ENCODE measurements around the gene SPATS2.
"Not testable (repeated sequence)": the region's sequence is repeated elsewhere in the genome, so short reads cannot be mapped to it uniquely, and the experiment has no call there.

SPATS2 gene

DNA sequence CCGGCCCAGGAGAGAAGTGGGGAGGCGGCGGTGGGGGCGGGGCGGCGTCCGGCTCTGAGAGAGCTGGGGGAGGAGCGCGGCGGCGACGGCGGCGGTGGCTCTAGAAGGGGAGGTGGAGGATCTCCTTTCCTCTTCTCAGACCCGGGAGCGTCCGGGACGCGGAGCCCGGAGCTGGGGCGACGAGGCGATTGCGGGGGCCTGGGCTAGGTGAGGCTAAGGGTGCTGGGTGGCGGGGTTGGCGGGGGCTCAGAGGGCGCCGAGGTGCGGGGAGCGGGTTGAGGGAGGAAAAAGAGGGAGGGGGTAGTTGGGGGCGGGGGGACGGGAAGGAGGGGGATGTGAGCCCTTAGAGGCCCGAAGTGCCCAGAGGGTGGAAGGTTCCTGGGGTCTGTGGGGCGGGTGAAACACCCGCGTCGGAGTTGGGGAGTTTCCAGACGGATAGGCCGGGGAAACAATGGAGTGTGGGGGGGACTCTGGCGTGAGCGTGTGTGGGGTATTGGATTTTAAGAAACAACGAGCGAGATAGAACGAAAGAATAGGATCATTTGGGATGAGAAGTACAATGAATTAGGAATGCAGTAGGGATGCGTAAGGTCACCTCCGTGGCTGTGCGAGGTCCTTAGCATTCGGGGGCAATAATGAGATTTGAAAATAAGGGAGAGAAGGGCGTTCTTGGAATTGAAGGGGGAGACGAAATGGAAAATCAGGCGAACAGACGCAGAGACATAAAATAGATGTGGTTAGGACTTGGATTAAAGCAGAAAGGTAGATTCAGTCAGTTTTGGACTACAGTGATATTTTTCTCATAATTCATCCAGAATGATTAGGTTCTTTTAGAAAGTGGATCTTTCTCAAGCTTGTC is at the start of gene SPATS2:
Gene SPATS2, plus strand, starts transcription at position 82 of the 859 bp plus-strand sequence. CDS start 93,551 bp downstream, outside the sequence.
- no peak for DNase-seq (ENCODE audit: low spot score)

- DNase-seq (ENCODE audit: low spot score), result not testable (repeated sequence)
These were observed 46.7 kb upstream of the SPATS2 start for GRCh38 chr12:49320411-49321103.

DNA sequence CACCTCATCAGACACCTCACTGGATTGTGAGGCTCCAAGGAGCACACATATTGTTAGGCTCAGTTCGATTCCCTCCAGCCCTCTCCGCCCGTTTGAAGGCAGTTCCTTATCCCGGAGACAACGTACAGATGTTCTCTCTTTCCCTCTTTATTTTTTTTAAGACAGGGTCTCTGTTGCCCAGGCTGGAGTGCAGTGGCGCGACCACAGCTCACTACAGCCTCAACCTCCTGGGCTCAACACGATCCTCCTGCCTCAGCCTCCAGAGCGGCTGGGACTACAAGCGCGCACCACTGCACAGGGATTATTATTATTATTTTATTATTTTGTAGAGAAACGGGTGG is 44.9 kb upstream of the SPATS2 start:
- no peak for DNase-seq (ENCODE audit: low spot score)

DNA sequence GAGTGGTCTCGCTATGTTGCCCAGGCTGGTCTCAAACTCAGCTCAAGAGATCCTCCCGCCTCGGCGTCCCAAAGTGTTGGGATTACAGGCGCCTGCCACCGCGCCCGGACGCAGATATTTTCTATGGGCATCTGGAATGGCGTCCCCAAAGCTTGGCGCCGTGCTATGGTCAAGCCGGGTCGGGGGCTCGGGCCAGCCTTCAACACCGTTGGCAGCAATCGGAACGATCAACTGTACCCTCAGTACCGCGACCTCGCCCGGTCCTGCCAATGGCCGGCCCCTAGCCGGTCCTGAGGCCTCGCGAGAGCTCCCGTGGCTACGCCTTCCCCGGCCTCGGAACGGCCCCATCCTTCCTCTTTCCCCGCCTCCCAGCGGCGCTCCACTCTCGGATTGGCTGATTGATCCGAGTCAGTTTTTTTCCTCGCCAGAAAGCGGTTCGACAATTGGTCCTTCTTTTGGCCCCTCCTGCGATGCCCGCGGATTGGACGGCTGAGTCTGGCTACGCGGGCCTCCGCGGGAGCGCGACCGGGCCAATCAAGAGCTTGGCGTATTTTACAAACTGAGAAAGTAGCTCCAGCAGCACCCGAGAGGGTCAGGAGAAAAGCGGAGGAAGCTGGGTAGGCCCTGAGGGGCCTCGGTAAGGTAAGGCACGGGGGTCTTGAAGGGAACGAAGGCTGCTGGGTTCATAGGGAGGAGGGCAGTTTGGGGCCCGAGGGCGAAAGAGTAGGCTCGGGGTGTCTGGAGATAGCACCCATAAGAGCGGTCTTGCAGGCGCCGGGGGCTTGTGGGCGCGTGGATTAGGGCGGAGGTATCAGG is 44.3 kb upstream of the SPATS2 start, which contains the start of gene TROAP:
Gene TROAP, plus strand, starts transcription at position 548 of the 816 bp plus-strand sequence. CDS start 354 bp downstream, outside the sequence.
- DNase-seq (ENCODE audit: low spot score), result peak; percentile 99

GRCh38 chr12:49323524-49324097 is 43.7 kb upstream of the SPATS2 start:
- DNase-seq (ENCODE audit: low spot score), result no peak

GRCh38 chr12:49325606-49326005 is 41.7 kb upstream of the SPATS2 start:
- DNase-seq (ENCODE audit: low spot score), result no peak

DNA sequence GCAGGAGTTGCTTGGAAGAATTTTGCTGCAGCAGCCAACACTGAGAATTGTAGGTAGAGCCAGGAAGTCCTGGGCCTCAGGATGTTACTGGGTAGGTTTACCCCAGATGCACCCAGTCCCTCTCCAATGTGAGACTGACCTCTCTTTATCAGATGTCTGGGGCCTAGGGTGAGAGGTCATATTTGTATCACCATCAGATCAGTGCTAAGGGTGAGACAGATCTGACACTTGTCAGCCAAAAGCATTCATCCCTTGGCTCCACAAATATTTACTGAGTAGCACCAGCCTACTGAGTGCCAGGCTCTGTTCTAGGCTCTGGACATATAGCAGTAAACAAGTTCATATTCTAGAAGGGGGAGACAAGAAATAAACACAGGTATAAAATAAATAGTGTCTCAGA is 39.9 kb upstream of the SPATS2 start:
- DNase-seq (ENCODE audit: low spot score), result no peak

- DNase-seq (ENCODE audit: low spot score), result no peak
These were observed 39.4 kb upstream of the SPATS2 start for GRCh38 chr12:49327887-49328286.

GRCh38 chr12:49328816-49329215 is 38.4 kb upstream of the SPATS2 start:
- DNase-seq (ENCODE audit: low spot score), result no peak

DNA sequence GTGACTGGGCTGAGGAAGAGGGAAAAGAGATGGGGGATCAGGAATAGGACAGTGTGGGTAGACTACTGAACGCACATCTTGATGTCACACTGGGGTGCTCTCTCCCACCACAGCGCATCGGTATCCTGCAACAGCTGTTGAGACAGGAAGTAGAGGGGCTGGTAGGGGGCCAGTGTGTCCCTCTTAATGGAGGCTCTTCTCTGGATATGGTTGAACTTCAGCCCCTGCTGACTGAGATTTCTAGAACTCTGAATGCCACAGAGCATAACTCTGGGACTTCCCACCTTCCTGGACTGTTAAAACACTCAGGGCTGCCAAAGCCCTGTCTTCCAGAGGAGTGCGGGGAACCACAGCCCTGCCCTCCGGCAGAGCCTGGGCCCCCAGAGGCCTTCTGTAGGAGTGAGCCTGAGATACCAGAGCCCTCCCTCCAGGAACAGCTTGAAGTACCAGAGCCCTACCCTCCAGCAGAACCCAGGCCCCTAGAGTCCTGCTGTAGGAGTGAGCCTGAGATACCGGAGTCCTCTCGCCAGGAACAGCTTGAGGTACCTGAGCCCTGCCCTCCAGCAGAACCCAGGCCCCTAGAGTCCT is 37.1 kb upstream of the SPATS2 start:
- DNase-seq (ENCODE audit: low spot score), result no peak

GRCh38 chr12:49330631-49331379 is 36.5 kb upstream of the SPATS2 start:
- DNase-seq (ENCODE audit: low spot score), result no peak

DNA sequence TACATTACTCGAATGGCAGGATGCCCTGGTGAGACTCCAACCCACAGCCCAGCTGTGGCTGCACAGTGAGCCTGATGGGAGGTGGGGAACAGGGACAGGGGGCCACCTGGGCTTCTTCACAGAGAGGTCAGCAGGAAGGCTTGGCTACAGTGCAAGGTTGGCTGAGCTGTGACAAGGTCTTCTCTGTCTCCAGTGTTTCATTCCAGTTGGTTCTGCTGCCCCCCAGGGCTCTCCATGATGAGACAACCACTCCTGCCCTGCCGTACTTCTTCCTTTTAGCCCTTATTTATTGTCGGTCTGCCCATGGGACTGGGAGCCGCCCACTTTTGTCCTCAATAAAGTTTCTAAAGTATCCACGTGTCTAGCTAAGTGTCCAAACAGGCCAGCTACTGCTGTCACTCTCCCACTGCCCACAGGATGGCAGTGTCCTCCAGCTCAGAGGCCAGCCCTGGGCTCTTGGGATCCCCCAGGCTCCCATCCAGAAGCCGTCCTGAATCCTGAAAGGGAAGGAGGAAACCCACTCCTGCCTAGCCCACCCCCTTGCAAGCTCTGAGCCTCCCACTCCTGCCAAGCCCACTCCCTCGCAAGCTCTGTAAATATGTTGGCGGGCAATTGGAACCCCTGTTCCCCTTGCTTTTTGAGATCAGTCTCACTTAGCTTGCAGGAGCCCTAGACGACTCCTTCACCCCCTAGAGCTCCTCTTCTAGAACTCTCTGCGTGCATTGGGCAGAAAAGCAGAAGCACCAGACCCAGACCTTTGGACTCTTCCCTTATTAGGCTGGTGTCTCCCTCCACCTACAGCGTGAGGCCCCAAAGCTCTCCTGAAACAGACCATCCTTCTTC is 35.7 kb upstream of the SPATS2 start:
- DNase-seq (ENCODE audit: low spot score), result no peak

GRCh38 chr12:49332441-49332861 is 34.8 kb upstream of the SPATS2 start:
- no peak for DNase-seq (ENCODE audit: low spot score)

DNA sequence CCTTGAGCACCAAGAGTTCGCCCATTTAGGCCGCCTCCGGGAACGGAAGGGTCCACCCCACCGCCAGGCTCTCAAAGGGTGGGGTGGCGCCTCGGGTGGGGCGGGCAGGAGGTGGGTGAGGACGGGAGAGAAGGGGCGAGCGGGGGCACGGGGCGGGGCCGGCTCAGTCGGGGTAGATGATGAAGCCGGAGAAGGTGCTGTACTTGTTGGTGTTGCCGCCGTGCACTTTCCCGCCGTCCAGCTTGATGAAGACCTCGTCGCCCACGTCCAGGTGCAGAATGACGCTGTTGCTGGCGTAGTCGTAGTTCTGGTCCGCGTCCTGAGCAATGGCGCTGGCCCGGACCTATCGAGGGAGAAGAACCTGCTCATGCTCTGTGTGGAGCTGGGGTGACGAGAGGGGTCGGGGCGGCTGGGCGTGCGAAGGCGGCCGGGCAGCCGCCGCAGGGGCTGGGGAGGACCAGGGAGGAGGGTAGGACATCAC is 34.3 kb upstream of the SPATS2 start:
- DNase-seq (ENCODE audit: low spot score), result no peak

DNA sequence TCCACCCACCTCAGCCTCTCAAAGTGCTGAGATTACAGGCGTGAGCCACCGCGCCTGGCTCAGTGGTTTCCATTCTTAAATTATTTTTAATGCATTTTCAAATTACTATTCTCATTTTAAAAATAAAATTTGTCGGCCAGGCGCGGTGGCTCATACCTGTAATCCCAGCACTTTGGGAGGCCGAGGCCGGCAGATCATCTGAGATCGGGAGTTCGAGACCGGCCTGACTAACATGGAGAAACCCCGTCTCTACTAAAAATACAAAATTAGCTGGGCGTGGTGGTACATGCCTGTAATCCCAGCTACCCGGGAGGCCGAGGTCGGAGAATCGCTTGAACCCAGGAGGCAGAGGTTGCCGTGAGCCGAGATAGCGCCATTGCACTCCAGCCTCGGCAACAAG is 33.5 kb upstream of the SPATS2 start:
- not testable (repeated sequence) for DNase-seq (ENCODE audit: low spot score)

DNA sequence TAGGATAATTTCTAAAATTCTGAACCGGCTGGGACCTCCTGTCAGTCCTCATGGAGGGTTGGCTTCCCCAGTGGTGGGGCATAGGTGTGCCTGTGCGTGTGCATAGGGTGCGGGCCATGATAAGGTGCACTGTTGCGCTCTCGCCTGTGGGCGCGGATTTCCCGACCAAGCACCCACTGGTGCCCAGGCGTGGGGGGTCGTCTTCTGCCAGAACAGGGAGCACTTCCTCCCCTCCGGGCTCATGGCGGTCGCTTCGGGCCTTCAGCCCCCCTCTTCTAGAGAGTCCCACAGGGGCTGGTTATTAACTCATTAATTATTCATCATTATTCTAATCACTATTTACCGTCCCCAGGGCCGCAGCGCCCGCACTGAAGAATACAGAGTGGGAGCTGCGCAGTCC is 33.0 kb upstream of the SPATS2 start:
- no peak for DNase-seq (ENCODE audit: low spot score)

GRCh38 chr12:49334681-49335080 is 32.6 kb upstream of the SPATS2 start:
- no peak for DNase-seq (ENCODE audit: low spot score)

GRCh38 chr12:49335118-49335954 is 31.9 kb upstream of the SPATS2 start:
- DNase-seq (ENCODE audit: low spot score), result no peak

Measured in hematopoietic multipotent progenitor cell treated with erythropoietin and hydrocortisone succinate and interleukin-3 and kit ligand, for 15 days (in vitro differentiated cells).